ENCODE measurements around the gene KCNJ13.

- TF ChIP-seq CTCF (IDR thresholded peaks at IDR 0.05 in 4 of 5, conservative IDR thresholded peaks at IDR 0.05 in 1 of 5), result no peak
- no peak for TF ChIP-seq POLR2A (IDR thresholded peaks at IDR 0.05)
Observed at GRCh38 chr2:232749331-232749730, 27.0 kb downstream of the KCNJ13 start.

Measured in gastrocnemius medialis (tissue), 4 donors.